B cell (primary cell): Measurements from ENCODE around the gene MAD2L1BP. TPM values are rescaled to one million over a fixed set of nuclear protein-coding genes. Genes with fewer than 3 reads are reported as not detected.
A peak's percentile ranks its signal among the peaks of the same experiment; 100 is the strongest.

Experiments
- ATAC-seq: fragments of 200-7000 bp; cut with Tn5 transposase; one replicate; pipeline ENCODE4 v1.10.0; 2021; ENCODE audit warnings: low read depth, mild to moderate bottlenecking, moderate number of reproducible peaks, moderate library complexity
- CTCF ChIA-PET: fragments of 350-600 bp; sonication (Branson Sonifier 250); formaldehyde crosslinking; loops from one replicate; lab custom pipeline; 2021; ENCODE audit warnings: antibody characterized with exemption, inconsistent platforms; lab: Charles Lee
- POLR2A ChIA-PET: fragments of 350-600 bp; sonication (Branson Sonifier 250); formaldehyde crosslinking; loops from one replicate; lab custom pipeline; 2021; ENCODE audit warnings: antibody characterized with exemption; lab: Charles Lee
- DNase-seq: peaks from one replicate; pipeline ENCODE4 v3.0.0; 2013
- H2AFZ ChIP-seq: 2 replicates; pipeline ENCODE4 v1.6.1; 2012; ENCODE audit warnings: mild to moderate bottlenecking, low read depth, low read length; ENCODE audit not compliant: insufficient read depth, poor library complexity, severe bottlenecking
- H3K27ac ChIP-seq, 2 donors: 1 replicate in 1 of 2; 2 replicates in 1 of 2; pipeline ENCODE4 v1.5.1; 2012 to 2013; ENCODE audit warnings: low read length in 2 of 2, mild to moderate bottlenecking in 2 of 2, moderate library complexity in 1 of 2
- H3K27me3 ChIP-seq, 4 experiments: fragments of 200-600 bp in 1 of 4; sonication (generic) in 1 of 4; replicated peaks in 1 of 4; 1 replicate in 2 of 4; 2 replicates in 2 of 4; pipeline versions ENCODE4 v1.6.1 to v1.7.0; 2013 to 2016; ENCODE audit warnings: low read length in 3 of 4, mild to moderate bottlenecking in 2 of 4, mixed read lengths in 1 of 4, moderate library complexity in 1 of 4; ENCODE audit not compliant: insufficient read depth in 4 of 4, control insufficient read depth in 3 of 4; ENCODE audit errors: control extremely low read depth in 1 of 4
- H3K36me3 ChIP-seq, 2 experiments: replicated peaks in 1 of 2; 1 replicate in 1 of 2; 2 replicates in 1 of 2; pipeline versions ENCODE4 v1.6.1 to v1.7.1; 2013; ENCODE audit warnings: low read length in 1 of 2; ENCODE audit not compliant: insufficient read depth in 2 of 2, control insufficient read depth in 1 of 2; ENCODE audit errors: control extremely low read depth in 1 of 2, extremely low read depth in 1 of 2
- H3K4me1 ChIP-seq, 2 donors: fragments of 200-600 bp in 1 of 2; sonication (generic) in 1 of 2; 1 replicate in 1 of 2; 2 replicates in 1 of 2; pipeline versions ENCODE4 v1.5.1 to v1.6.1; 2013 to 2017; ENCODE audit warnings: low read length in 2 of 2; ENCODE audit not compliant: control insufficient read depth in 2 of 2, insufficient read depth in 2 of 2
- H3K4me2 ChIP-seq: replicated peaks from 2 replicates; pipeline ENCODE3; 2012; ENCODE audit warnings: mild to moderate bottlenecking, low read depth, low read length; ENCODE audit not compliant: poor library complexity, severe bottlenecking
- H3K4me3 ChIP-seq, 5 experiments: fragments of 200-600 bp in 1 of 5; sonication (generic) in 1 of 5; 1 replicate in 3 of 5; 2 replicates in 2 of 5; pipeline versions ENCODE4 v1.5.1 to v1.7.0; 2011 to 2016; ENCODE audit warnings: low read length in 4 of 5, mild to moderate bottlenecking in 4 of 5, low read depth in 2 of 5, control low read depth in 1 of 5, moderate library complexity in 1 of 5; ENCODE audit not compliant: insufficient read depth in 1 of 5; ENCODE audit errors: control extremely low read depth in 1 of 5, extremely low read depth in 1 of 5
- H3K79me2 ChIP-seq: fragments of 200-600 bp; sonication (generic); one replicate; pipeline ENCODE4 v1.6.0; 2016; ENCODE audit warnings: low read length; ENCODE audit not compliant: control insufficient read depth, insufficient read depth
- H3K9ac ChIP-seq: fragments of 200-600 bp; sonication (generic); 2 replicates; pipeline ENCODE4 v1.6.1; 2017; ENCODE audit warnings: mild to moderate bottlenecking, low read length, moderate library complexity
- H3K9me3 ChIP-seq, 3 donors: one replicate each; pipeline versions ENCODE4 v1.6.1 to v1.7.1; 2013; ENCODE audit warnings: low read length in 2 of 3; ENCODE audit not compliant: control insufficient read depth in 2 of 3, insufficient read depth in 1 of 3; ENCODE audit errors: control extremely low read depth in 1 of 3
- H4K20me1 ChIP-seq: 2 replicates; pipeline ENCODE4 v1.6.0; 2012; ENCODE audit warnings: mild to moderate bottlenecking, low read length; ENCODE audit not compliant: insufficient read depth, control insufficient read depth, poor library complexity, severe bottlenecking
- H3K27ac Mint-ChIP-seq: one replicate; pipeline ENCODE4 v1.8.0; 2021; ENCODE audit warnings: mixed read lengths
- H3K27me3 Mint-ChIP-seq: one replicate; pipeline ENCODE4 v1.8.0; 2021; ENCODE audit warnings: mixed read lengths
- H3K4me1 Mint-ChIP-seq: one replicate; pipeline ENCODE4 v1.8.0; 2021; ENCODE audit warnings: mixed read lengths
- H3K4me3 Mint-ChIP-seq: one replicate; pipeline ENCODE4 v1.8.0; 2021; ENCODE audit warnings: mixed read lengths
- H3K9me3 Mint-ChIP-seq: one replicate; pipeline ENCODE4 v1.8.0; 2022; ENCODE audit warnings: mixed read lengths; ENCODE audit not compliant: insufficient read depth
- EZH2 ChIP-seq: IDR thresholded peaks from 2 replicates; pipeline ENCODE4 v1.6.1; 2012; ENCODE audit warnings: borderline replicate concordance, low read depth, mild to moderate bottlenecking, moderate library complexity, low read length; ENCODE audit not compliant: insufficient read depth, poor library complexity, severe bottlenecking
- WGBS: methylation state at CpG from one replicate; pipeline ENCODE4 v1.1.5; 2013; ENCODE audit warnings: missing lambda C conversion rate; ENCODE audit not compliant: insufficient coverage; 5-methylcytosine and 5-hydroxymethylcytosine counted together
- intact Hi-C: fragments of 100-400 bp; cut with micrococcal nuclease; formaldehyde crosslinking; loops from one replicate; pipeline ENCODE4 v1.10.0; 2022
- polyA plus RNA-seq: library from polyadenylated mRNA; depleted of rRNA; stranded (reverse); fragments of >200 nt; gene quantifications from 2 replicates; pipeline ENCODE4 v1.2.3, GENCODE V29; 2012
- total RNA-seq, 2 donors: library from RNA; stranded (reverse); fragments of 120-200 nt in 1 of 2; gene quantifications; 1 replicate in 1 of 2; 2 replicates in 1 of 2; pipeline versions ENCODE4 v1.2.3 to v1.2.4, GENCODE V29; 2013 to 2022
- TF ChIP-seq, protein P1 (sequence below): fragments of 200-600 bp; IDR thresholded peaks from one replicate; pipeline ENCODE4 v1.8.0; 2022; ENCODE audit warnings: antibody characterized with exemption, mild to moderate bottlenecking

MAD2L1BP gene
- total and polyA plus RNA-seq, 2 donors (not counting 1 experiment from before 2014, with no cell fraction given) = 32.7 to 35.4 TPM

DNA sequence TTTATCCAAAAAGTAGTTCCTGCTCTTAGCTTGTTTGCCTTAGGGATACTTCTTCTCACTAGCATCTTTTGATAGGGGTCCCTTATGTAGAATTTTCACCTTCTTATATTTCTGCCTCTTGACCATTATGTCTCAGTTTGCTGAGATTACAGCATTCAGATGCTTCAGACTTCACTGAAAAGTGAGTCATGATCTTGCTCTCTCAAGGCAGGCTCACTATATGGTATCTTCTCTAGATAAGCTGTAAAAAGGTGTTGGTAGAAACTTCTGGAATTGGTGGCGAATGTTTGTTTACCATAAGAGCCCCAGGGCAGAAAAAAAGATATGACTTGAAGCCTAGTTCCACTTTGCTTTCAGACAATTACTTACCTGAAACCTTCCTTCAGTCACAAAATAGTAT is 26.2 kb upstream of the MAD2L1BP start:
- TF ChIP-seq, protein P1, sequence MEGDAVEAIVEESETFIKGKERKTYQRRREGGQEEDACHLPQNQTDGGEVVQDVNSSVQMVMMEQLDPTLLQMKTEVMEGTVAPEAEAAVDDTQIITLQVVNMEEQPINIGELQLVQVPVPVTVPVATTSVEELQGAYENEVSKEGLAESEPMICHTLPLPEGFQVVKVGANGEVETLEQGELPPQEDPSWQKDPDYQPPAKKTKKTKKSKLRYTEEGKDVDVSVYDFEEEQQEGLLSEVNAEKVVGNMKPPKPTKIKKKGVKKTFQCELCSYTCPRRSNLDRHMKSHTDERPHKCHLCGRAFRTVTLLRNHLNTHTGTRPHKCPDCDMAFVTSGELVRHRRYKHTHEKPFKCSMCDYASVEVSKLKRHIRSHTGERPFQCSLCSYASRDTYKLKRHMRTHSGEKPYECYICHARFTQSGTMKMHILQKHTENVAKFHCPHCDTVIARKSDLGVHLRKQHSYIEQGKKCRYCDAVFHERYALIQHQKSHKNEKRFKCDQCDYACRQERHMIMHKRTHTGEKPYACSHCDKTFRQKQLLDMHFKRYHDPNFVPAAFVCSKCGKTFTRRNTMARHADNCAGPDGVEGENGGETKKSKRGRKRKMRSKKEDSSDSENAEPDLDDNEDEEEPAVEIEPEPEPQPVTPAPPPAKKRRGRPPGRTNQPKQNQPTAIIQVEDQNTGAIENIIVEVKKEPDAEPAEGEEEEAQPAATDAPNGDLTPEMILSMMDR = no peak
- no peak for TF ChIP-seq EZH2
- Histone ChIP-seq H3K4me2 (no peak overlapping the region), H3K27me3 (no peaks in the 10 kb centered on the region), H3K36me3 (peaks cover 22 to 66% of the 10 kb centered on the region in 2 experiments), H3K27ac (peak overlapping the region in 1 of 2 donors; percentile 34), H3K79me2 (peaks cover 4% of the 10 kb centered on the region), H3K4me3 (no peak overlapping the region), H3K9me3 (no peaks in the 10 kb centered on the region), H3K9ac (no peak overlapping the region), H4K20me1 (peaks cover 7% of the 10 kb centered on the region), H2AFZ (no peak overlapping the region), H3K4me1 (peaks cover 10 to 11% of the 10 kb centered on the region in 2 donors)
- no peak overlapping the region for H3K4me3 Mint-ChIP-seq
- no peak overlapping the region for H3K27ac Mint-ChIP-seq
- ChIA-PET CTCF (interaction anchor here (1.2 to 4.6 kb wide), 9 partner anchors 10 to 470 kb away, joined by 3 to 32 read pairs (median 7); partner anchors contain the start of genes GTPBP2, POLH and XPO5), POLR2A (no interaction called here)
- DNase-seq (no peak), ATAC-seq (no peak)
- no CpG with 5 or more reads among the region's 1 CpG for WGBS
- H3K4me1 Mint-ChIP-seq = peaks cover 12% of the 10 kb centered on the region
- no peaks in the 10 kb centered on the region for H3K9me3 Mint-ChIP-seq
- H3K27me3 Mint-ChIP-seq = no peaks in the 10 kb centered on the region
- intact Hi-C loops = no loop called here

DNA sequence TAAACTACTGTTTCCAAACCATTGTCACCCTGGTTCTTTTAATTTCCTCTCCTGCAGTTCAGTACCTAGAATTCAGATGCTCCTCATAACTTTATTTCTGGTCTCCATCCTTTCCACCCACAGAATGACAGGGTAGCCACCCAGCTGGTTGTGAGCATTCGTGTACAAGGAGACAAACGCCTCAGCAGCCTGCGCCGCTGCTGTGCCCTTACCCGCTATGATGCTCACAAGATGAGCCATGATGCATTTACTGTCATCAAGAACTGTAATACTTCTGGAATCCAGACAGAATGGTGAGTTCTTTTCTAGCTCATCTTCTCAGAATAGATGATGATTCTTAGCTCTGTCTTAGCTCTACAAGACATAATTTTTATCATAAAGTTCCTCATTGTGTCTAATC is 25.2 kb upstream of the MAD2L1BP start:
- ChIA-PET POLR2A (interaction anchor here (0.5 to 0.6 kb wide), 2 partner anchors 23 to 517 kb away, joined by 3 to 4 read pairs; partner anchors contain the start of gene TMEM63B), CTCF (interaction anchor here (0.6 to 1.7 kb wide), 3 partner anchors 9 to 469 kb away, joined by 3 to 6 read pairs (median 3); no protein-coding TSS in a partner anchor)
- Mint-ChIP-seq H3K4me3 (no peak overlapping the region), H3K27me3 (no peaks in the 10 kb centered on the region), H3K9me3 (no peaks in the 10 kb centered on the region), H3K4me1 (peaks cover 12% of the 10 kb centered on the region), H3K27ac (no peak overlapping the region)
- Histone ChIP-seq H3K9ac (no peak overlapping the region), H3K9me3 (no peaks in the 10 kb centered on the region), H2AFZ (no peak overlapping the region), H3K4me1 (peaks cover 10 to 11% of the 10 kb centered on the region in 2 donors), H3K79me2 (peaks cover 4% of the 10 kb centered on the region), H4K20me1 (peaks cover 7% of the 10 kb centered on the region), H3K4me3 (no peak overlapping the region), H3K27me3 (no peaks in the 10 kb centered on the region), H3K4me2 (no peak overlapping the region), H3K27ac (no peak overlapping the region), H3K36me3 (peaks cover 17 to 63% of the 10 kb centered on the region in 2 experiments)
- DNase-seq (no peak), ATAC-seq (no peak)
- TF ChIP-seq EZH2 = no peak
- TF ChIP-seq, protein P1 = no peak
- intact Hi-C loops = no loop called here
- 100% methylated on average over 5 of the region's 5 CpGs for WGBS
